ENCODE results near the gene ELK4. TPM values are rescaled to one million over a fixed set of nuclear protein-coding genes. Genes with fewer than 3 reads are reported as not detected.

ELK4 gene
- polyA plus RNA-seq, 1 donor (not counting 4 experiments of a cell fraction or from before 2014, with no cell fraction given), result 8.6 TPM

GRCh38 chr1:205585169-205585834 lies 46.5 kb downstream of the ELK4 start:
- no peak overlapping the region for H3K4me2 ChIP-seq (ENCODE audit: control insufficient read depth, extremely low read depth, insufficient read depth, low read depth, low read length)
- no peak for TF ChIP-seq CTCF (optimal IDR thresholded peaks at IDR 0.05 in 1 of 3, IDR thresholded peaks at IDR 0.05 in 1 of 3, conservative IDR thresholded peaks at IDR 0.05 in 1 of 3; ENCODE audit: extremely low read depth in 1 of 3, insufficient read depth in 2 of 3, low read length in 3 of 3)
- no peak for TF ChIP-seq EZH2 (IDR thresholded peaks at IDR 0.05; ENCODE audit: low read length)
- no peak overlapping the region for H2AFZ ChIP-seq (ENCODE audit: control insufficient read depth, low read length)
- H3K36me3 ChIP-seq (ENCODE audit: control insufficient read depth in 2 of 2, extremely low read depth in 1 of 2, insufficient read depth in 2 of 2, low read length in 2 of 2), result no peaks in the 10 kb centered on the region
- dilution Hi-C loops (cut with MboI; ENCODE audit: extremely low pct_ligation_motif_present, low sequenced_read_pairs), result no loop called here
- no peak overlapping the region for H3K4me3 ChIP-seq (ENCODE audit: control insufficient read depth in 2 of 3, extremely low read depth in 1 of 3, insufficient read depth in 2 of 3, low read depth in 1 of 3, low read length in 3 of 3)
- peaks cover 13% of the 10 kb centered on the region for H3K27me3 ChIP-seq (ENCODE audit: control insufficient read depth, extremely low read depth, insufficient read depth, low read length)
- no peak for FAIRE-seq
- peaks cover 7% of the 10 kb centered on the region for H3K4me1 ChIP-seq (ENCODE audit: control insufficient read depth, extremely low read depth, insufficient read depth, low read length)
- H3K79me2 ChIP-seq (ENCODE audit: control insufficient read depth, insufficient read depth, low read length), result no peaks in the 10 kb centered on the region
- H3K9ac ChIP-seq (ENCODE audit: control insufficient read depth, extremely low read depth, insufficient read depth, low read length), result no peak overlapping the region
- no peaks in the 10 kb centered on the region for H3K9me3 ChIP-seq (ENCODE audit: control insufficient read depth, low read depth, low read length)
- no peaks in the 10 kb centered on the region for H4K20me1 ChIP-seq (ENCODE audit: control insufficient read depth, extremely low read depth, insufficient read depth, low read length)
- no peak for DNase-seq (ENCODE audit: low read depth, low spot score)
- H3K27ac ChIP-seq (ENCODE audit: control insufficient read depth, insufficient read depth, low read length), result no peak overlapping the region
- H3K9me1 ChIP-seq (ENCODE audit: control insufficient read depth, extremely low read depth, insufficient read depth, low read length), result no peaks in the 10 kb centered on the region

- H3K79me2 ChIP-seq (ENCODE audit: control insufficient read depth, insufficient read depth, low read length), result no peaks in the 10 kb centered on the region
- no peaks in the 10 kb centered on the region for H4K20me1 ChIP-seq (ENCODE audit: control insufficient read depth, extremely low read depth, insufficient read depth, low read length)
- H3K9me3 ChIP-seq (ENCODE audit: control insufficient read depth, low read depth, low read length), result no peaks in the 10 kb centered on the region
- H3K9ac ChIP-seq (ENCODE audit: control insufficient read depth, extremely low read depth, insufficient read depth, low read length), result no peak overlapping the region
- no peak overlapping the region for H2AFZ ChIP-seq (ENCODE audit: control insufficient read depth, low read length)
- no peaks in the 10 kb centered on the region for H3K36me3 ChIP-seq (ENCODE audit: control insufficient read depth in 2 of 2, extremely low read depth in 1 of 2, insufficient read depth in 2 of 2, low read length in 2 of 2)
- DNase-seq (ENCODE audit: low read depth, low spot score) (no peak), FAIRE-seq (no peak)
- H3K27ac ChIP-seq (ENCODE audit: control insufficient read depth, insufficient read depth, low read length), result no peak overlapping the region
- peak in 2 of 3 experiments; percentile 35 to 41 for TF ChIP-seq CTCF (optimal IDR thresholded peaks at IDR 0.05 in 1 of 3, IDR thresholded peaks at IDR 0.05 in 1 of 3, conservative IDR thresholded peaks at IDR 0.05 in 1 of 3; ENCODE audit: extremely low read depth in 1 of 3, insufficient read depth in 2 of 3, low read length in 3 of 3)
- no peak for TF ChIP-seq EZH2 (IDR thresholded peaks at IDR 0.05; ENCODE audit: low read length)
- dilution Hi-C loops (cut with MboI; ENCODE audit: extremely low pct_ligation_motif_present, low sequenced_read_pairs), result no loop called here
- peaks cover 7% of the 10 kb centered on the region for H3K4me1 ChIP-seq (ENCODE audit: control insufficient read depth, extremely low read depth, insufficient read depth, low read length)
- no peak overlapping the region for H3K4me2 ChIP-seq (ENCODE audit: control insufficient read depth, extremely low read depth, insufficient read depth, low read depth, low read length)
- no peak overlapping the region for H3K4me3 ChIP-seq (ENCODE audit: control insufficient read depth in 2 of 3, extremely low read depth in 1 of 3, insufficient read depth in 2 of 3, low read depth in 1 of 3, low read length in 3 of 3)
- no peaks in the 10 kb centered on the region for H3K9me1 ChIP-seq (ENCODE audit: control insufficient read depth, extremely low read depth, insufficient read depth, low read length)
- H3K27me3 ChIP-seq (ENCODE audit: control insufficient read depth, extremely low read depth, insufficient read depth, low read length), result peaks cover 14% of the 10 kb centered on the region
Observed at GRCh38 chr1:205584732-205585131, 47.1 kb downstream of the ELK4 start.
